ENCODE results near the gene IL31RA.

The IL31RA gene

DNA sequence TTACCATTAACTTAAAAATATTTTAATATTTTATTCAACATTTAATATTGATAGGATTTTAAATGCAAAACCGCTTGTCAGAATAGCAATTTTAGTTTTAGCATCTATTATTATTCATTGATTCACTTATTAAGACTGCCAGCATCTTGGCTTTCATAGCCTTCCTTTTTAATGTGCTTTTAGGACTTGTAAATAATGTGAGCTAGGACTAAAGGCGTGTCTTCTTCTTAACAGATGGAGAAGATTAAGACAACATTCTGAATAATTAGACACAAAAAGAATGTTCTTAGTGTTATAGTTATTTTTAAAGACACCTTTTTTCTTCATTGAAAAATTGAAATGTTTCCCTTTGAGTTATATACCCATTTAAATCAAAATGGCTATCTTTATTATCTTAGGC, 6.9 kb downstream of the IL31RA start:
- Histone ChIP-seq H3K4me3 (ENCODE audit: low read length) (no peak overlapping the region), H3K79me2 (ENCODE audit: low read length) (no peaks in the 10 kb centered on the region), H3K4me1 (ENCODE audit: low read length) (no peaks in the 10 kb centered on the region), H3K27ac (ENCODE audit: low read length) (no peak overlapping the region), H3K27me3 (ENCODE audit: low read depth, low read length) (no peaks in the 10 kb centered on the region), H3K9me3 (ENCODE audit: insufficient read depth, low read length) (no peaks in the 10 kb centered on the region), H3K9ac (ENCODE audit: low read length) (no peak overlapping the region), H3K4me2 (ENCODE audit: low read length) (no peak overlapping the region), H3K36me3 (replicated peaks; ENCODE audit: low read depth, low read length) (no peaks in the 10 kb centered on the region), H4K20me1 (ENCODE audit: insufficient read depth, low read length) (no peaks in the 10 kb centered on the region), H2AFZ (ENCODE audit: low read depth, low read length) (no peak overlapping the region)
- TF ChIP-seq, protein P1, sequence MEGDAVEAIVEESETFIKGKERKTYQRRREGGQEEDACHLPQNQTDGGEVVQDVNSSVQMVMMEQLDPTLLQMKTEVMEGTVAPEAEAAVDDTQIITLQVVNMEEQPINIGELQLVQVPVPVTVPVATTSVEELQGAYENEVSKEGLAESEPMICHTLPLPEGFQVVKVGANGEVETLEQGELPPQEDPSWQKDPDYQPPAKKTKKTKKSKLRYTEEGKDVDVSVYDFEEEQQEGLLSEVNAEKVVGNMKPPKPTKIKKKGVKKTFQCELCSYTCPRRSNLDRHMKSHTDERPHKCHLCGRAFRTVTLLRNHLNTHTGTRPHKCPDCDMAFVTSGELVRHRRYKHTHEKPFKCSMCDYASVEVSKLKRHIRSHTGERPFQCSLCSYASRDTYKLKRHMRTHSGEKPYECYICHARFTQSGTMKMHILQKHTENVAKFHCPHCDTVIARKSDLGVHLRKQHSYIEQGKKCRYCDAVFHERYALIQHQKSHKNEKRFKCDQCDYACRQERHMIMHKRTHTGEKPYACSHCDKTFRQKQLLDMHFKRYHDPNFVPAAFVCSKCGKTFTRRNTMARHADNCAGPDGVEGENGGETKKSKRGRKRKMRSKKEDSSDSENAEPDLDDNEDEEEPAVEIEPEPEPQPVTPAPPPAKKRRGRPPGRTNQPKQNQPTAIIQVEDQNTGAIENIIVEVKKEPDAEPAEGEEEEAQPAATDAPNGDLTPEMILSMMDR (IDR thresholded peaks at IDR 0.05; ENCODE audit: low read depth, low read length): no peak
- no peak for TF ChIP-seq EZH2phosphoT487 (IDR thresholded peaks at IDR 0.05; ENCODE audit: low read depth)

- Histone ChIP-seq H3K27me3 (ENCODE audit: low read depth, low read length) (no peaks in the 10 kb centered on the region), H3K27ac (ENCODE audit: low read length) (no peak overlapping the region), H3K9ac (ENCODE audit: low read length) (no peak overlapping the region), H3K4me1 (ENCODE audit: low read length) (no peaks in the 10 kb centered on the region), H3K9me3 (ENCODE audit: insufficient read depth, low read length) (no peaks in the 10 kb centered on the region), H3K4me2 (ENCODE audit: low read length) (no peak overlapping the region), H3K4me3 (ENCODE audit: low read length) (no peak overlapping the region), H2AFZ (ENCODE audit: low read depth, low read length) (no peak overlapping the region), H4K20me1 (ENCODE audit: insufficient read depth, low read length) (no peaks in the 10 kb centered on the region), H3K36me3 (replicated peaks; ENCODE audit: low read depth, low read length) (no peaks in the 10 kb centered on the region), H3K79me2 (ENCODE audit: low read length) (no peaks in the 10 kb centered on the region)
- TF ChIP-seq, protein P1 (IDR thresholded peaks at IDR 0.05; ENCODE audit: low read depth, low read length): no peak
- TF ChIP-seq EZH2phosphoT487 (IDR thresholded peaks at IDR 0.05; ENCODE audit: low read depth): no peak
These were observed 9.1 kb downstream of the IL31RA start for GRCh38 chr5:55860288-55860687.

GRCh38 chr5:55860709-55861108, 9.6 kb downstream of the IL31RA start:
- no peak overlapping the region for H3K9ac ChIP-seq (ENCODE audit: low read length)
- H2AFZ ChIP-seq (ENCODE audit: low read depth, low read length): no peak overlapping the region
- no peaks in the 10 kb centered on the region for H3K79me2 ChIP-seq (ENCODE audit: low read length)
- H3K4me1 ChIP-seq (ENCODE audit: low read length): no peaks in the 10 kb centered on the region
- TF ChIP-seq, protein P1 (IDR thresholded peaks at IDR 0.05; ENCODE audit: low read depth, low read length): no peak
- no peak for TF ChIP-seq EZH2phosphoT487 (IDR thresholded peaks at IDR 0.05; ENCODE audit: low read depth)
- no peak overlapping the region for H3K4me3 ChIP-seq (ENCODE audit: low read length)
- H4K20me1 ChIP-seq (ENCODE audit: insufficient read depth, low read length): no peaks in the 10 kb centered on the region
- no peak overlapping the region for H3K4me2 ChIP-seq (ENCODE audit: low read length)
- no peaks in the 10 kb centered on the region for H3K36me3 ChIP-seq (replicated peaks; ENCODE audit: low read depth, low read length)
- no peaks in the 10 kb centered on the region for H3K27me3 ChIP-seq (ENCODE audit: low read depth, low read length)
- no peak overlapping the region for H3K27ac ChIP-seq (ENCODE audit: low read length)
- no peaks in the 10 kb centered on the region for H3K9me3 ChIP-seq (ENCODE audit: insufficient read depth, low read length)

- no peak for TF ChIP-seq EZH2phosphoT487 (IDR thresholded peaks at IDR 0.05; ENCODE audit: low read depth)
- TF ChIP-seq, protein P1 (IDR thresholded peaks at IDR 0.05; ENCODE audit: low read depth, low read length): no peak
- H3K4me3 ChIP-seq (ENCODE audit: low read length): no peak overlapping the region
- H3K79me2 ChIP-seq (ENCODE audit: low read length): no peaks in the 10 kb centered on the region
- no peaks in the 10 kb centered on the region for H3K9me3 ChIP-seq (ENCODE audit: insufficient read depth, low read length)
- no peak overlapping the region for H3K9ac ChIP-seq (ENCODE audit: low read length)
- H3K27ac ChIP-seq (ENCODE audit: low read length): no peak overlapping the region
- no peak overlapping the region for H2AFZ ChIP-seq (ENCODE audit: low read depth, low read length)
- no peak overlapping the region for H3K4me2 ChIP-seq (ENCODE audit: low read length)
- no peaks in the 10 kb centered on the region for H4K20me1 ChIP-seq (ENCODE audit: insufficient read depth, low read length)
- no peaks in the 10 kb centered on the region for H3K4me1 ChIP-seq (ENCODE audit: low read length)
- H3K36me3 ChIP-seq (replicated peaks; ENCODE audit: low read depth, low read length): no peaks in the 10 kb centered on the region
- H3K27me3 ChIP-seq (ENCODE audit: low read depth, low read length): no peaks in the 10 kb centered on the region
These were observed 13.7 kb downstream of the IL31RA start for GRCh38 chr5:55864606-55865541.

All from OCI-LY3 (cell line).